ENCODE data around the gene PER1. TPM values are rescaled to one million over a fixed set of nuclear protein-coding genes. Genes with fewer than 3 reads are reported as not detected.

The PER1 gene
- total and polyA plus RNA-seq, 10 of the 15 experiments (the other 5 are each of a cell fraction or from before 2014, with no cell fraction given) = 0.02 to 25.1 (median 5.4) TPM

- TF ChIP-seq BCL11A (IDR thresholded peaks at IDR 0.05; ENCODE audit: low read depth, low read length) (no peak), GATAD2B (conservative IDR thresholded peaks at IDR 0.05; ENCODE audit: low read depth) (peak; percentile 94), TCF12 (IDR thresholded peaks at IDR 0.05; ENCODE audit: low read depth, low read length) (no peak; the same call in 1 of the 2 replicates), POLR2AphosphoS2 (IDR thresholded peaks at IDR 0.05; ENCODE audit: low read depth, low read length) (no peak), HSF1 (IDR thresholded peaks at IDR 0.05; ENCODE audit: low read depth, low read length) (no peak), MTA2 (IDR thresholded peaks at IDR 0.05; ENCODE audit: low read depth) (no peak), BHLHE40 (IDR thresholded peaks at IDR 0.05; ENCODE audit: borderline replicate concordance in 1 of 2, low read depth in 2 of 2, low read length in 1 of 2) (peak in 1 of 2 experiments; percentile 53; a peak in 1 of 4 replicates), CTCF (IDR thresholded peaks at IDR 0.05 in 2 of 3, conservative IDR thresholded peaks at IDR 0.05 in 1 of 3; ENCODE audit: control insufficient read depth in 2 of 3, extremely low read depth in 1 of 3, insufficient read depth in 1 of 3, low read depth in 3 of 3, low read length in 3 of 3) (peak; percentile 57 to 82 (median 76); a peak in 5 of 6 replicates), ELK1 (IDR thresholded peaks at IDR 0.05; ENCODE audit: low read depth, low read length) (0 out of 2 replicates have a peak, but pooled peaks have one; percentile 6), IKZF2 (IDR thresholded peaks at IDR 0.05) (no peak), SMARCA5 (IDR thresholded peaks at IDR 0.05) (peak; percentile 98), CBFB (IDR thresholded peaks at IDR 0.05; ENCODE audit: low read depth) (no peak), EZH2 (IDR thresholded peaks at IDR 0.05; ENCODE audit: borderline replicate concordance, control insufficient read depth, low read depth, low read length) (no peak), ZZZ3 (IDR thresholded peaks at IDR 0.05; ENCODE audit: control insufficient read depth, insufficient read length, low read depth) (no peak), SIX5 (IDR thresholded peaks at IDR 0.05; ENCODE audit: low read depth, low read length, severe bottlenecking) (no peak), SRF (IDR thresholded peaks at IDR 0.05; ENCODE audit: low read depth in 2 of 2, low read length in 2 of 2) (no peak)
- TF ChIP-seq, protein P1, sequence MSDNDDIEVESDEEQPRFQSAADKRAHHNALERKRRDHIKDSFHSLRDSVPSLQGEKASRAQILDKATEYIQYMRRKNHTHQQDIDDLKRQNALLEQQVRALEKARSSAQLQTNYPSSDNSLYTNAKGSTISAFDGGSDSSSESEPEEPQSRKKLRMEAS (IDR thresholded peaks at IDR 0.05; ENCODE audit: low read depth, low read length) = no peak
- TF ChIP-seq, protein P2, sequence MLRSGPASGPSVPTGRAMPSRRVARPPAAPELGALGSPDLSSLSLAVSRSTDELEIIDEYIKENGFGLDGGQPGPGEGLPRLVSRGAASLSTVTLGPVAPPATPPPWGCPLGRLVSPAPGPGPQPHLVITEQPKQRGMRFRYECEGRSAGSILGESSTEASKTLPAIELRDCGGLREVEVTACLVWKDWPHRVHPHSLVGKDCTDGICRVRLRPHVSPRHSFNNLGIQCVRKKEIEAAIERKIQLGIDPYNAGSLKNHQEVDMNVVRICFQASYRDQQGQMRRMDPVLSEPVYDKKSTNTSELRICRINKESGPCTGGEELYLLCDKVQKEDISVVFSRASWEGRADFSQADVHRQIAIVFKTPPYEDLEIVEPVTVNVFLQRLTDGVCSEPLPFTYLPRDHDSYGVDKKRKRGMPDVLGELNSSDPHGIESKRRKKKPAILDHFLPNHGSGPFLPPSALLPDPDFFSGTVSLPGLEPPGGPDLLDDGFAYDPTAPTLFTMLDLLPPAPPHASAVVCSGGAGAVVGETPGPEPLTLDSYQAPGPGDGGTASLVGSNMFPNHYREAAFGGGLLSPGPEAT (IDR thresholded peaks at IDR 0.05; ENCODE audit: low read depth) = no peak
Observed at GRCh38 chr17:8121681-8122421, 30.4 kb downstream of the PER1 start (continued).
